Mammary epithelial cell (primary cell): ENCODE measurements around the gene APLP1.

Experiments used
- CTCF ChIP-seq, 2 donors: IDR thresholded peaks in 1 of 2; conservative IDR thresholded peaks in 1 of 2; 2 replicates each; pipeline ENCODE4 v1.5.1; 2011 to 2012; ENCODE audit warnings: inconsistent platforms in 2 of 2, low read length in 2 of 2, mild to moderate bottlenecking in 2 of 2, control low read depth in 1 of 2, low read depth in 1 of 2; ENCODE audit not compliant: insufficient read depth in 1 of 2; ENCODE audit errors: extremely low read depth in 1 of 2
- EZH2 ChIP-seq: IDR thresholded peaks from 2 replicates; pipeline ENCODE4 v1.6.1; 2012; ENCODE audit warnings: low read length, inconsistent platforms, borderline replicate concordance

DNA sequence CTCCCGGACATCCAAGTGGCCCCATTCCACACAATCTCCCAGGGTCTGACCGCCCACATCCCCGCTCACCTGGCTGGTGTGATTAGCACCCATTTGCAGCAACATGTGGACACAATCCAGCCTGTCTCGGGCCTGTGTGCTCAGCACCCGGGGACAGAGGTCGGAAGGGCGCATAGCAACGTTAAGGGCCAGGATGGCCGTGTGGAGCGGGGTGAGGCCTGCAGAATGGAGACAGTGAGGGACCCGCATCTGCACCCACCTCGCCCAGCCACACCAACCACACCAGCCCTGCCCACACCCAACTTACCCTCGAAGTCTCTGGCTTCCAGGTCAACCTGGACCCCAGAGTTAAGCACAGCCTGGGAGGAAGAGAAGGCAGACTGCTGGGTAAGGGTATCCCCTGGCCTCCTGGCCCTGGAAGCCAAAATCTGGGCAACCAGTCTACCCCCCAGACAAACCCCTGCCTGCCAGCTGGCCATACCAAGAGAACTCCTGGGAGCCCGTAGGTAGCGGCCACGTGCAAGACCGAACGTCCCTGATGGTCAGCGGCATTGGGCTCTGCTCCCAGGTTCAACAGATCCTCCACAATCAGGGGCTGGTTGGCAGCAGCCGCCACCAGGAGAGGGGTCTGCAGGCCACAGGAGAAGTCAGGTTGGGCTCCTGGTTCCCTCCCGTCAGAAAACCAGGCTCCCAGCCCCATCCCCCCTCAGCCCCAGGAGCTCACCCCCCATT lies 27.7 kb downstream of the APLP1 start:
- TF ChIP-seq CTCF (conservative IDR thresholded peaks at IDR 0.05 in 1 of 2, IDR thresholded peaks at IDR 0.05 in 1 of 2; ENCODE audit: extremely low read depth in 1 of 2, insufficient read depth in 1 of 2, low read depth in 1 of 2, low read length in 2 of 2): no peak
- no peak for TF ChIP-seq EZH2
